ENCODE measurements around the gene GRIA4.

GRIA4 gene

DNA sequence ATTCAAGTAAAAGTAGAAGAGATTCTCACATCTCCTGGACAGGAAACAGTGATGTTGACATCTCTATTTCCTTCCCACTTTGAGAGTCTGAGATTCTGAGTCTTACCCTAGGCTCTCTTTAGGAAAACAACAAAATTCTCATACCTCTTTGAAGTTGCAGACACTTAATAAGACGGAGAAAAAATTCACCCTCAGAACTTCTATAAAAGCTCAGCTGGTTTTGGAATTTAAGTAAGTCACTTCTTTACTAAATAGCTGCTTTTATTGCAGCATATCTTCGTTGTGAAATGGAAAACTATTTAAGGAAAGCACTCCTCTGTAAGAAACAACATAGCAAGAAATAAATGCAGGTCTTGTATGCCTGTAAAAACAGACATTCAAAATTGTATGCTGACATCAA is 333.0 kb downstream of the GRIA4 start:
- in situ Hi-C loops (cut with HindIII; ENCODE audit: low pct_unique_long_range_greater_than_20kb, low sequenced_read_pairs): no loop called here
- TF ChIP-seq JUND (IDR thresholded peaks at IDR 0.05; ENCODE audit: low read depth): no peak
- no peak for DNase-seq (ENCODE audit: low read depth in 1 of 2, low spot score in 1 of 2)

DNA sequence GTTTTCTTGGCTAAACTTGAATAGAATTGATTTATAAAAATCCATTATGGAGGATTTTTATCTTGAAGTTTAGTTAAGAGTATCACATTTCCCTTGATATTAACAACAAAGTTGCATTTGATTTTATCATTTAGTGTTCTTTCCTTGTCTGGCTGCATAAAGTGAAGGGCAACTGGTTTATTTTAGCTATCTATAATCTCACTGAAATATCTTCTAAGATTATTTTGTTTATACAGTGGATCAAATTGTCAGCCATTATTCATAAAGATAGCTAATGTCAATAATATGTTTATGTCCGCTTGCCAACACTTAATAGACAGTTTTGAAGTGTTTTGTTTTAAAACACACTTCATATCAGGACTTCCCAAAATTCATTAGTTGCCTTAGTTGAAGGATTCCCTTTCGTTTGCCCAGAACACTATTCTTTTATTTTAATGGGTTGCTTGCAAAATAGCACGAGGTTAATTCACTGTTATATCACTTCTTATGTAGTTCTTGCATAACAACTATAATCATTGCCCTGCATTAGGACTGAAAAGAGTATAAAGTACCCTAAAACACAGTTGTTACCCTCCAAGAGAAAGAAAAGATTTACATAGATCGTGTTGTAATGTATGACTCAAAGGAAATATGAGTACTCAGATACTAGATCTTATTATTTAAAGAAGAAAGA is 339.2 kb downstream of the GRIA4 start:
- in situ Hi-C loops (cut with HindIII; ENCODE audit: low pct_unique_long_range_greater_than_20kb, low sequenced_read_pairs): no loop called here
- TF ChIP-seq JUND (IDR thresholded peaks at IDR 0.05; ENCODE audit: low read depth): no peak
- no peak for DNase-seq (ENCODE audit: low read depth in 1 of 2, low spot score in 1 of 2)

DNA sequence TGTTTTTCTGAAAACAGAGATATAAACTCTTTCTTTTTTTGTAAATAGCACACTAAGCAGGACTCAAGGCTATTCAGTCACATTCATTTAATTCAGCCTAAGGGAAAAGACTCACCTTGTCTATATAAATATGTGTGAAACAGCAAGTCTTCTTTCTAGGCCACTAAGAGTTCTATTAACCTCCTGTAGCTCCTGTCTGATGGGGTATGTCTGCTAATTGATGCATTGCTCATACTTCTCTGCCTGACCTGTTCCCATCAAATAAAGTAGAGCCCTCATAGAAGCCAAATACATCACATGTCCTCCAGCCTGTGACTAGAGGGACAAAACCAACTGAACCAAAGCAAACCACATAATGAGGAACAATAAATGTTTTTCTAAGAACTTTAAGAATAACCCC is 344.0 kb downstream of the GRIA4 start:
- DNase-seq (ENCODE audit: low read depth in 1 of 2, low spot score in 1 of 2): no peak
- in situ Hi-C loops (cut with HindIII; ENCODE audit: low pct_unique_long_range_greater_than_20kb, low sequenced_read_pairs): no loop called here
- no peak for TF ChIP-seq JUND (IDR thresholded peaks at IDR 0.05; ENCODE audit: low read depth)

DNA sequence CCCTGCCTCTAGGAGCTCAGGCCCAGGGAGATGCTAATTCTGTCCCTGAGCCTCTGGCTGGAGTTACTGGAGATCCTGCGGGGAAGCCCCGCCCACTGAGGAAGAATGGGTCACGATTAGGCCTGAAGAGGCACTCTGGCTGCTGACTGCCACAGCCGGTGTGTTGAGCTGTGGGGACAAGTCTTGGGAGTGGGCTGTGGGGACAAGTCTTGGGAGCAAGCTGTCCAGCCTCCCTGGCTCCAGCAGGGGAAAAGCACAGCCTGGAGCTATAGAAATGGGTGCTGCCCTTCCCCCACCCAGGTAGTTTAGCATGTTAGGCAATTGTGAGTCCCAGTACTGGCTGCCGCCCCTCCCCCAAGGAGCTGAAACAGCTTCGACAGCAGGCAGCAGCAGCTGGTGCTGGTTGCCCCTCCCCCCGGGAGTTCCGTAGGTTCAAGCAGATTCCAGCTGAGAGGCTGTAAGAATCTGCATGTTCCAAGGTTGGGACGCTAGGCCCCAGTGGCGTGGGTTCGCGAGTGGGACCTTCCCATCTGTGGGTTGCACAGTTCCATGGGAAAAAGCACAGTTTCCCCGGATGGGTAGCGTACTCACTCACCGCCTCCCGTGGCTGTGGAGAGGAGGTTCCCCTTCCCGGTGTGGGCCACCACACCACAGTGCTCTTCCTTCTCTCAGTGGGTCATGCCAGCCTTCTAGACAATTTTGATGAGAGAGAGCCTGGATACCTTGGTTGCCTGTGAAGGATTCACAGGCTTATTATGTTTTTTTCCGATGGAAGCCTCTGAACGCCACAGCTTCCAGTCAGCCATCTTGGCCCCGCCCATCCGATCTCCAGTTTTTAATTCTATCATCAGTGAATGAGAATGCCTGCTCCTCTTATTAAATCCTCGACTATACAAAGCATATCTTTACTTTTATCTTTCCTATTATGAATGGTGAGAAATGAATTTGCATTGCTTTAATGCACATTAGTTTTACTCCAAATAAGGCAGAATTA is 350.7 kb downstream of the GRIA4 start:
- no peak for TF ChIP-seq JUND (IDR thresholded peaks at IDR 0.05; ENCODE audit: low read depth)
- DNase-seq (ENCODE audit: low read depth in 1 of 2, low spot score in 1 of 2): peak in 1 of 2 experiments; percentile 15
- in situ Hi-C loops (cut with HindIII; ENCODE audit: low pct_unique_long_range_greater_than_20kb, low sequenced_read_pairs): no loop called here

DNA sequence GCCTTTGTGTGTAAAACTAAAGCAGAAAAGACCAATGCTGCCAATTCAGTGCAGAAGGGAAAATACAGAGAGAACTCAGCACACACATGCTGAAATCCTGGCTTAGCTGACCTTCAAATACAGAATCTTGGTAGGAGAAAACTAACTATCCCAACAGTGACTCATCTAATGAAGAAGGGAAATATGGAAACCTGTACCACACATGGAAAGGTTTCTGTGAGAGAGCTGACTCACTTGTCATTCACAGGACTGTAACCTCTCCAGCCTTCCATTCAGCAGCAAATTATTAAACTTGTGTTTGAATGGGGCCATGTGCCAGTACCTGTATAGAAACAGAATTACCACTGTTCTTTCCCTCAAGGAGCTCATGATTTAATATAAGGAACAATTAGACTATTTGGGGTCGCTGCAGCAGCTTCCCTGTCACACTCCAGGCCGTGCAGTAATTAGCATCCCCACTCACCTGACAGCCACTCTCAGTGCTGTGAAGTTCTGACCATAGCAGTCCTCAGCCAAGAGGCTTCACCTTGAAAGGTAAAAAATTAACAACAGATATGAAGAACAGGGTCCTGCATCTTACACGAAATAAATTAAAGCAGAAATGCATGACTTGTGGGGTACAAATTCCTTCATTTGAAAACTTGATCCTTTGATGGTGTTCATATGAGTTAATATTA is 358.3 kb downstream of the GRIA4 start:
- no peak for DNase-seq (ENCODE audit: low read depth in 1 of 2, low spot score in 1 of 2)
- TF ChIP-seq JUND (IDR thresholded peaks at IDR 0.05; ENCODE audit: low read depth): no peak
- in situ Hi-C loops (cut with HindIII; ENCODE audit: low pct_unique_long_range_greater_than_20kb, low sequenced_read_pairs): no loop called here

GRCh38 chr11:105969756-105970155 is 359.9 kb downstream of the GRIA4 start:
- in situ Hi-C loops (cut with HindIII; ENCODE audit: low pct_unique_long_range_greater_than_20kb, low sequenced_read_pairs): no loop called here
- TF ChIP-seq JUND (IDR thresholded peaks at IDR 0.05; ENCODE audit: low read depth): no peak
- no peak for DNase-seq (ENCODE audit: low read depth in 1 of 2, low spot score in 1 of 2)

- in situ Hi-C loops (cut with HindIII; ENCODE audit: low pct_unique_long_range_greater_than_20kb, low sequenced_read_pairs): no loop called here
- no peak for TF ChIP-seq JUND (IDR thresholded peaks at IDR 0.05; ENCODE audit: low read depth)
- no peak for DNase-seq (ENCODE audit: low read depth in 1 of 2, low spot score in 1 of 2)
Observed at GRCh38 chr11:105975128-105975527, 365.3 kb downstream of the GRIA4 start.

- no peak for TF ChIP-seq JUND (IDR thresholded peaks at IDR 0.05; ENCODE audit: low read depth)
- DNase-seq (ENCODE audit: low read depth in 1 of 2, low spot score in 1 of 2): no peak
- in situ Hi-C loops (cut with HindIII; ENCODE audit: low pct_unique_long_range_greater_than_20kb, low sequenced_read_pairs): no loop called here
Observed at GRCh38 chr11:105979997-105980703, 370.3 kb downstream of the GRIA4 start.

DNA sequence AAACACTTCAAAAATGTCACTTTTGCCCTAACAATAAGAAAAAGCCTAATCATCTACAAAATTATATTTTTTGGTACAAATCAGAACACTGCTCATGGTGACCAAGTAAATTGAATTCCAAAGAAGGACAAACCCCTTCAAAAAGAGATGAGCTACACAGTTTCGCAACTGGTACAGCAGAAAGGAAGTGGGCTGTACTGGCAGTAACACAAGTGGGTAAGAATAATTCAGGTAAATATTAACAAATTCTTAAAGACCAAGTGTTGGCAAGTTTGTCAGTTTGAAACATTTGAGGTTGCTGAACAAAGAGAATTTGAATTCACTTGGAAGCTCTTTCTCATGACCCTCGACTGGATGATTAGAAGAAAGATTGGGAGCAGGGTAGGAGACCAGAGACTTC is 376.7 kb downstream of the GRIA4 start:
- no peak for DNase-seq (ENCODE audit: low read depth in 1 of 2, low spot score in 1 of 2)
- in situ Hi-C loops (cut with HindIII; ENCODE audit: low pct_unique_long_range_greater_than_20kb, low sequenced_read_pairs): no loop called here
- no peak for TF ChIP-seq JUND (IDR thresholded peaks at IDR 0.05; ENCODE audit: low read depth)

DNA sequence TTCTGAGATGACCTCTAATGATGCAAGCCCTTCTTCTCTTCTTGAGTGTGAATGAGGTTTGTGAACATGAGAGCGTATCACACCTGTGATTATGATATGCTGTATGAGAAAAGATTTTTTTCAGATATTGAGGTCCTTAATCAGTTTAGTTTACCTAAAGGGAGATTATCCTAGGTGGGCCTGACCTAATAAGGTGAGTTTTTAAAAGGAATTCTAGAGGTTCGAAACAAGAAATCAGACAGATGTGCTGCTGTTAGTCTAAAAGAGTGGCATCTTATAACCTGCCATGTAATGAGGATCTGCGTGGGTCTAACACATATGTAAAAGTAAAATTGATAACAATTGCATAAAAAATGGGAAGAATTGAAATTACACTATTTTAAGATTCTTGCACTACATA is 378.3 kb downstream of the GRIA4 start:
- no peak for TF ChIP-seq JUND (IDR thresholded peaks at IDR 0.05; ENCODE audit: low read depth)
- no peak for DNase-seq (ENCODE audit: low read depth in 1 of 2, low spot score in 1 of 2)
- in situ Hi-C loops (cut with HindIII; ENCODE audit: low pct_unique_long_range_greater_than_20kb, low sequenced_read_pairs): no loop called here

GRCh38 chr11:105989124-105989523 is 379.3 kb downstream of the GRIA4 start:
- no peak for TF ChIP-seq JUND (IDR thresholded peaks at IDR 0.05; ENCODE audit: low read depth)
- in situ Hi-C loops (cut with HindIII; ENCODE audit: low pct_unique_long_range_greater_than_20kb, low sequenced_read_pairs): no loop called here
- DNase-seq (ENCODE audit: low read depth in 1 of 2, low spot score in 1 of 2): no peak

DNA sequence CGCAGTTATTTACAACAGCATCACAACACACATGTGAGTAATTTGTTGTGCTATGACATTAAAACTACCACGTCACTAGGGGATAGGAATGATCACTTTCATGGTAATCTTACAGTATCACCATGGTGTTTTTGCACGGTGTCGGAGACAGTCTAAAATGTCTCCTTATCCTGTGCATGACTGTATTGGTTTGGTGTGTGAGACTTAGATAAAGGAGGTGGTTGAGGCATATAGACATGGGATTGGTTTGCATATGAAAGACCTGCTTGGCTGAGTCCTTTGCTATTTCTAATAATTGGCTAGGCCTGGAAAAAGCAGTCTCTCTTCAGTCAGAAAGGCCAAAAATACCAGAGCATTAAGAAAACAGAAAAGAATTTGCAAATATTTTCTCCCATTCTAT is 382.0 kb downstream of the GRIA4 start:
- in situ Hi-C loops (cut with HindIII; ENCODE audit: low pct_unique_long_range_greater_than_20kb, low sequenced_read_pairs): no loop called here
- no peak for DNase-seq (ENCODE audit: low read depth in 1 of 2, low spot score in 1 of 2)
- no peak for TF ChIP-seq JUND (IDR thresholded peaks at IDR 0.05; ENCODE audit: low read depth)

Data from T47D (cell line).